Panc1 (cell line): Measurements from ENCODE around the gene YBX1. TPM values are rescaled to one million over a fixed set of nuclear protein-coding genes. Genes with fewer than 3 reads are reported as not detected.

Experiments
- ATAC-seq: fragments of 200-7000 bp; cut with Tn5 transposase; 2 replicates; pipeline ENCODE4 v1.9.1; 2020; ENCODE audit warnings: mild to moderate bottlenecking, moderate library complexity
- BruUV-seq: library from RNA; stranded (reverse); fragments of 400-500 nt; replicated peaks from 2 replicates; lab custom pipeline; 2021; lab: Mats Ljungman, UMichigan
- CTCF ChIA-PET: fragments of 300-600 bp; sonication (Branson Sonifier 250); formaldehyde crosslinking; loops from one replicate; lab custom pipeline; 2022; ENCODE audit warnings: antibody characterized with exemption; lab: Charles Lee
- POLR2A ChIA-PET: fragments of 300-600 bp; sonication (Branson Sonifier 250); formaldehyde crosslinking; loops from one replicate; lab custom pipeline; 2022; ENCODE audit warnings: antibody characterized with exemption; lab: Charles Lee
- DNase-seq: peaks from one replicate; pipeline ENCODE4 v3.0.0-alpha.2; 2010; ENCODE audit warnings: low read depth, low spot score
- H3K27ac ChIP-seq: 2 replicates; pipeline ENCODE4 v1.5.1; 2011; ENCODE audit warnings: mild to moderate bottlenecking, low read length, inconsistent platforms
- H3K27me3 ChIP-seq: fragments of 200-500 bp; sonication (Bioruptor generic); 2 replicates; pipeline ENCODE4 v1.6.0; 2014; ENCODE audit warnings: low read length, inconsistent platforms; ENCODE audit not compliant: control insufficient read depth, insufficient read depth
- H3K36me3 ChIP-seq: fragments of 200-500 bp; sonication (Bioruptor generic); 2 replicates; pipeline ENCODE4 v1.5.1; 2014; ENCODE audit warnings: inconsistent platforms, mild to moderate bottlenecking, low read length, moderate library complexity; ENCODE audit not compliant: control insufficient read depth, insufficient read depth
- H3K4me1 ChIP-seq: 2 replicates; pipeline ENCODE4 v1.5.1; 2011; ENCODE audit warnings: inconsistent platforms, mild to moderate bottlenecking, low read length, moderate library complexity; ENCODE audit not compliant: control insufficient read depth, insufficient read depth
- H3K4me3 ChIP-seq, 2 experiments: 2 replicates each; pipeline ENCODE4 v1.5.1; 2011 to 2012; ENCODE audit warnings: low read depth in 2 of 2, low read length in 2 of 2, mild to moderate bottlenecking in 2 of 2, inconsistent platforms in 1 of 2, moderate library complexity in 1 of 2
- H3K9me3 ChIP-seq: fragments of 200-500 bp; sonication (Bioruptor generic); 2 replicates; pipeline ENCODE4 v1.5.1; 2014; ENCODE audit warnings: low read depth, mild to moderate bottlenecking, inconsistent platforms, low read length, moderate library complexity; ENCODE audit not compliant: control insufficient read depth, insufficient read depth
- POLR2AphosphoS5 ChIP-seq: IDR thresholded peaks from 2 replicates; pipeline ENCODE4 v1.6.1; 2012; ENCODE audit warnings: mild to moderate bottlenecking, low read depth, low read length, moderate library complexity
- SIN3A ChIP-seq: IDR thresholded peaks from 2 replicates; pipeline ENCODE4 v1.6.1; 2012; ENCODE audit warnings: low read depth, mild to moderate bottlenecking, low read length, moderate library complexity, borderline replicate concordance; ENCODE audit not compliant: insufficient read depth
- TCF7L2 ChIP-seq: IDR thresholded peaks from 2 replicates; pipeline ENCODE4 v1.6.1; 2011; ENCODE audit warnings: mild to moderate bottlenecking, low read depth, low read length, inconsistent platforms
- in situ Hi-C: cut with HindIII; loops from 2 replicates; pipeline ENCODE4 v1.10.0; 2016; ENCODE audit warnings: low sequenced_read_pairs, low pct_unique_long_range_greater_than_20kb
- intact Hi-C: fragments of 100-400 bp; cut with micrococcal nuclease; formaldehyde crosslinking; loops from one replicate; pipeline ENCODE4 v1.10.0; 2022; ENCODE audit not compliant: unreplicated experiment
- total RNA-seq: library from RNA; stranded (reverse); gene quantifications from one replicate; pipeline ENCODE4 v1.2.1, GENCODE V29; 2021; ENCODE audit not compliant: unreplicated experiment
- TF ChIP-seq, protein P1 (sequence below), 2 experiments: IDR thresholded peaks; 2 replicates each; pipeline ENCODE4 v1.6.1; 2011 to 2012; ENCODE audit warnings: low read depth in 2 of 2, control low read depth in 1 of 2, low read length in 1 of 2, mild to moderate bottlenecking in 1 of 2, moderate library complexity in 1 of 2; ENCODE audit not compliant: insufficient read depth in 1 of 2
- TF ChIP-seq, protein P2 (sequence below): fragments of 450-650 bp; IDR thresholded peaks from 2 replicates; pipeline ENCODE4 v1.5.1; 2017; ENCODE audit warnings: mild to moderate bottlenecking

The YBX1 gene
- total RNA-seq, 1 experiment from 2014 or later: 908 TPM

- intact Hi-C loops: loop anchor here (10.0 kb wide), 1 partner anchor 157 kb away; no protein-coding TSS in a partner anchor
- no peaks in the 10 kb centered on the region for H3K4me1 ChIP-seq
- in situ Hi-C loops: no loop called here
- TF ChIP-seq, protein P1, sequence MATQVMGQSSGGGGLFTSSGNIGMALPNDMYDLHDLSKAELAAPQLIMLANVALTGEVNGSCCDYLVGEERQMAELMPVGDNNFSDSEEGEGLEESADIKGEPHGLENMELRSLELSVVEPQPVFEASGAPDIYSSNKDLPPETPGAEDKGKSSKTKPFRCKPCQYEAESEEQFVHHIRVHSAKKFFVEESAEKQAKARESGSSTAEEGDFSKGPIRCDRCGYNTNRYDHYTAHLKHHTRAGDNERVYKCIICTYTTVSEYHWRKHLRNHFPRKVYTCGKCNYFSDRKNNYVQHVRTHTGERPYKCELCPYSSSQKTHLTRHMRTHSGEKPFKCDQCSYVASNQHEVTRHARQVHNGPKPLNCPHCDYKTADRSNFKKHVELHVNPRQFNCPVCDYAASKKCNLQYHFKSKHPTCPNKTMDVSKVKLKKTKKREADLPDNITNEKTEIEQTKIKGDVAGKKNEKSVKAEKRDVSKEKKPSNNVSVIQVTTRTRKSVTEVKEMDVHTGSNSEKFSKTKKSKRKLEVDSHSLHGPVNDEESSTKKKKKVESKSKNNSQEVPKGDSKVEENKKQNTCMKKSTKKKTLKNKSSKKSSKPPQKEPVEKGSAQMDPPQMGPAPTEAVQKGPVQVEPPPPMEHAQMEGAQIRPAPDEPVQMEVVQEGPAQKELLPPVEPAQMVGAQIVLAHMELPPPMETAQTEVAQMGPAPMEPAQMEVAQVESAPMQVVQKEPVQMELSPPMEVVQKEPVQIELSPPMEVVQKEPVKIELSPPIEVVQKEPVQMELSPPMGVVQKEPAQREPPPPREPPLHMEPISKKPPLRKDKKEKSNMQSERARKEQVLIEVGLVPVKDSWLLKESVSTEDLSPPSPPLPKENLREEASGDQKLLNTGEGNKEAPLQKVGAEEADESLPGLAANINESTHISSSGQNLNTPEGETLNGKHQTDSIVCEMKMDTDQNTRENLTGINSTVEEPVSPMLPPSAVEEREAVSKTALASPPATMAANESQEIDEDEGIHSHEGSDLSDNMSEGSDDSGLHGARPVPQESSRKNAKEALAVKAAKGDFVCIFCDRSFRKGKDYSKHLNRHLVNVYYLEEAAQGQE (IDR thresholded peaks at IDR 0.05; ENCODE audit: insufficient read depth in 1 of 2, low read depth in 2 of 2, low read length in 1 of 2): no peak
- TF ChIP-seq SIN3A: no peak
- BruUV-seq: no TSS peak
- H3K27ac ChIP-seq: no peak overlapping the region
- ATAC-seq (no peak), DNase-seq (no peak)
- H3K36me3 ChIP-seq: no peaks in the 10 kb centered on the region
- H3K9me3 ChIP-seq: no peaks in the 10 kb centered on the region
- no peak overlapping the region for H3K4me3 ChIP-seq
- ChIA-PET POLR2A (interaction anchor here (0.6 kb wide), 1 partner anchor 9 kb away, joined by 7 read pairs; no protein-coding TSS in a partner anchor), CTCF (no interaction called here)
- no peaks in the 10 kb centered on the region for H3K27me3 ChIP-seq
Observed at GRCh38 chr1:42732126-42732680, 50.0 kb downstream of the YBX1 start.

DNA sequence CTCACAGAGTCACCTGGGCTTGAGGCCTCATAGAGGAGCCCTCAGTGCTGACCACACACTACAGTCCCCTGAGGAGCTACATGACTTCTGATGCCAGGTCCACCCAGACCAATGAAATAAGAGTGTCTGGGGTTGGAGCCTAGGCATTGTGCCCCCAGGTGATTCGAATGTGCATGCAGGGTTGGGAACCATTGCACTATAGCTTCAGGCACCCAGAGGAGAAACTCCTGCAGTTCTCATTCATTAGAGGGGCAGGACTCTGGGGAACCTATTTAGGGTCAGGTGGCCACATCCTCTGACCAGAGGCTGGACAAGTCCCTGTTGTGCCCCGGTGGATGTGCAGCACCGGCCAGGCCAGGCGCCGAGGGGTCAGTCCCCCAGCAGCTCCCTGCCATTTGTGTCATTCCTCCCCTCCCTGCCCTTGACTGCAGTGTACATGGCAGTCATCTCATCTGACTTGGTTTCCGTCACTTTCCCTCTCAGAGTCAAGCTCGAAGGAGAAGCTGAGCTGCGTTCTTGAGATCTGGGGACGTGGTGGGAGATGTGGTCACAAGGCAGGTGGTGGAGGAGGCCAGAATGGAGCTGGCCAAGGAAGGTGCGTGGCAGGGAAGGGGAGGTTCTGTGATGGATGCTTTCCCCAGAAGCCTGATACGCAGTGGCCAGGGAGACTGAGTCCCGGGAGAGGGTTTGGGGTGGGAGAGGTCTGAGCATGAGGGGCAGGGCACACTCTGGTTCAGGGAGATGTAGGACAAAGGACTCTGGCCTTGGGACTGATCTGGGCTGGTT lies 51.4 kb downstream of the YBX1 start:
- no TSS peak for BruUV-seq
- H3K36me3 ChIP-seq: no peaks in the 10 kb centered on the region
- in situ Hi-C loops: no loop called here
- H3K27me3 ChIP-seq: no peaks in the 10 kb centered on the region
- TF ChIP-seq POLR2AphosphoS5 (no peak), TCF7L2 (no peak), SIN3A (no peak)
- TF ChIP-seq, protein P2, sequence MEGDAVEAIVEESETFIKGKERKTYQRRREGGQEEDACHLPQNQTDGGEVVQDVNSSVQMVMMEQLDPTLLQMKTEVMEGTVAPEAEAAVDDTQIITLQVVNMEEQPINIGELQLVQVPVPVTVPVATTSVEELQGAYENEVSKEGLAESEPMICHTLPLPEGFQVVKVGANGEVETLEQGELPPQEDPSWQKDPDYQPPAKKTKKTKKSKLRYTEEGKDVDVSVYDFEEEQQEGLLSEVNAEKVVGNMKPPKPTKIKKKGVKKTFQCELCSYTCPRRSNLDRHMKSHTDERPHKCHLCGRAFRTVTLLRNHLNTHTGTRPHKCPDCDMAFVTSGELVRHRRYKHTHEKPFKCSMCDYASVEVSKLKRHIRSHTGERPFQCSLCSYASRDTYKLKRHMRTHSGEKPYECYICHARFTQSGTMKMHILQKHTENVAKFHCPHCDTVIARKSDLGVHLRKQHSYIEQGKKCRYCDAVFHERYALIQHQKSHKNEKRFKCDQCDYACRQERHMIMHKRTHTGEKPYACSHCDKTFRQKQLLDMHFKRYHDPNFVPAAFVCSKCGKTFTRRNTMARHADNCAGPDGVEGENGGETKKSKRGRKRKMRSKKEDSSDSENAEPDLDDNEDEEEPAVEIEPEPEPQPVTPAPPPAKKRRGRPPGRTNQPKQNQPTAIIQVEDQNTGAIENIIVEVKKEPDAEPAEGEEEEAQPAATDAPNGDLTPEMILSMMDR: no peak
- TF ChIP-seq, protein P1 (IDR thresholded peaks at IDR 0.05; ENCODE audit: insufficient read depth in 1 of 2, low read depth in 2 of 2, low read length in 1 of 2): no peak
- ATAC-seq (no peak), DNase-seq (no peak)
- no peaks in the 10 kb centered on the region for H3K4me1 ChIP-seq
- H3K27ac ChIP-seq: no peak overlapping the region
- no peak overlapping the region for H3K4me3 ChIP-seq
- CTCF ChIA-PET: interaction anchor here (0.6 kb wide), 1 partner anchor 64 kb away, joined by 3 read pairs; no protein-coding TSS in a partner anchor
- POLR2A ChIA-PET: no interaction called here
- intact Hi-C loops: loop anchor here (10.0 kb wide), 1 partner anchor 159 kb away; no protein-coding TSS in a partner anchor
- no peaks in the 10 kb centered on the region for H3K9me3 ChIP-seq
